HEK293 (cell line): ENCODE data around the gene HOMER1.

Source experiments
- IKZF3 ChIP-seq: fragments of 450-650 bp; IDR thresholded peaks from 2 replicates; pipeline ENCODE4 v1.5.0; 2018; ENCODE audit warnings: missing biosample characterization, mild to moderate bottlenecking, missing genetic modification characterization, moderate library complexity
- TF ChIP-seq, protein P1 (sequence below): fragments of 450-650 bp; formaldehyde crosslinking; optimal IDR thresholded peaks from 2 replicates; pipeline ENCODE3; 2016; ENCODE audit warnings: missing biosample characterization, mild to moderate bottlenecking, missing genetic modification characterization
- TF ChIP-seq, protein P2 (sequence below): fragments of 450-650 bp; formaldehyde crosslinking; IDR thresholded peaks from 2 replicates; pipeline ENCODE4 v1.5.1; 2016; ENCODE audit warnings: missing biosample characterization, missing genetic modification characterization

DNA sequence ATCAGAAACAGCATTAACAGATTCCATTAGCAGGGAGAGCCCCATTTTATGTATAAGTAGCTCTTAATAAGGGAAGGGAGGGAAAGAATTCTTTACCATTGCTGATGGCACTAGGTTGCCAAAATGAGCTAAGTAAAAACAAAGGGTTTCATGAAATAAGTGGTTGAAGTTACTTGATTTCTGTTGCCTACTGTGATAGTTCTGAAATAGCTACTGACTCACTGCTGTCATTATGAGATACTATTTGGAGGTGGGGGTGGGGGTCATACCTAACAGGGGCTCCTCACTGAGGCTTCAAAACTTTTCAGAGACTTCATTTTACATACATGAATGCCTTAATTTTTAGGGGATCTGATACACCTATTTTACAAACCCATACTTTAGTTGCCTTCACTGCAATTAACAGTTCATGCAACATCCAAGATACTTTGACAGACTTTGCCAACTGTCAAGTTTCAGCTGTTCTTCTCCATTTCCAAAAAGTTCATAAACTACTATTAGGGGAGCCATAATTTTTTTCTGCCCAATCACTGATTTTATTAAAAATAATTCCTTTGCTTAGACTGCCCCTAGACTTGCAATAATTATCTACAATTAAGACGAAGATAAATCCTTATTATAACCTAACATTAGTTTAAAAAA, 4.6 kb downstream of the HOMER1 start:
- TF ChIP-seq, protein P1, sequence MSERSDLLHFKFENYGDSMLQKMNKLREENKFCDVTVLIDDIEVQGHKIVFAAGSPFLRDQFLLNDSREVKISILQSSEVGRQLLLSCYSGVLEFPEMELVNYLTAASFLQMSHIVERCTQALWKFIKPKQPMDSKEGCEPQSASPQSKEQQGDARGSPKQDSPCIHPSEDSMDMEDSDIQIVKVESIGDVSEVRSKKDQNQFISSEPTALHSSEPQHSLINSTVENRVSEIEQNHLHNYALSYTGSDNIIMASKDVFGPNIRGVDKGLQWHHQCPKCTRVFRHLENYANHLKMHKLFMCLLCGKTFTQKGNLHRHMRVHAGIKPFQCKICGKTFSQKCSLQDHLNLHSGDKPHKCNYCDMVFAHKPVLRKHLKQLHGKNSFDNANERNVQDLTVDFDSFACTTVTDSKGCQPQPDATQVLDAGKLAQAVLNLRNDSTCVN (tag by site-specific recombination) = no peak
- no peak for TF ChIP-seq IKZF3 (tag by site-specific recombination)
- TF ChIP-seq, protein P2, sequence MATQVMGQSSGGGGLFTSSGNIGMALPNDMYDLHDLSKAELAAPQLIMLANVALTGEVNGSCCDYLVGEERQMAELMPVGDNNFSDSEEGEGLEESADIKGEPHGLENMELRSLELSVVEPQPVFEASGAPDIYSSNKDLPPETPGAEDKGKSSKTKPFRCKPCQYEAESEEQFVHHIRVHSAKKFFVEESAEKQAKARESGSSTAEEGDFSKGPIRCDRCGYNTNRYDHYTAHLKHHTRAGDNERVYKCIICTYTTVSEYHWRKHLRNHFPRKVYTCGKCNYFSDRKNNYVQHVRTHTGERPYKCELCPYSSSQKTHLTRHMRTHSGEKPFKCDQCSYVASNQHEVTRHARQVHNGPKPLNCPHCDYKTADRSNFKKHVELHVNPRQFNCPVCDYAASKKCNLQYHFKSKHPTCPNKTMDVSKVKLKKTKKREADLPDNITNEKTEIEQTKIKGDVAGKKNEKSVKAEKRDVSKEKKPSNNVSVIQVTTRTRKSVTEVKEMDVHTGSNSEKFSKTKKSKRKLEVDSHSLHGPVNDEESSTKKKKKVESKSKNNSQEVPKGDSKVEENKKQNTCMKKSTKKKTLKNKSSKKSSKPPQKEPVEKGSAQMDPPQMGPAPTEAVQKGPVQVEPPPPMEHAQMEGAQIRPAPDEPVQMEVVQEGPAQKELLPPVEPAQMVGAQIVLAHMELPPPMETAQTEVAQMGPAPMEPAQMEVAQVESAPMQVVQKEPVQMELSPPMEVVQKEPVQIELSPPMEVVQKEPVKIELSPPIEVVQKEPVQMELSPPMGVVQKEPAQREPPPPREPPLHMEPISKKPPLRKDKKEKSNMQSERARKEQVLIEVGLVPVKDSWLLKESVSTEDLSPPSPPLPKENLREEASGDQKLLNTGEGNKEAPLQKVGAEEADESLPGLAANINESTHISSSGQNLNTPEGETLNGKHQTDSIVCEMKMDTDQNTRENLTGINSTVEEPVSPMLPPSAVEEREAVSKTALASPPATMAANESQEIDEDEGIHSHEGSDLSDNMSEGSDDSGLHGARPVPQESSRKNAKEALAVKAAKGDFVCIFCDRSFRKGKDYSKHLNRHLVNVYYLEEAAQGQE (tag by site-specific recombination) = no peak
